ENCODE measurements around the gene JPT2.
A peak's percentile ranks its signal among the peaks of the same experiment; 100 is the strongest.

Gene JPT2, protein sequence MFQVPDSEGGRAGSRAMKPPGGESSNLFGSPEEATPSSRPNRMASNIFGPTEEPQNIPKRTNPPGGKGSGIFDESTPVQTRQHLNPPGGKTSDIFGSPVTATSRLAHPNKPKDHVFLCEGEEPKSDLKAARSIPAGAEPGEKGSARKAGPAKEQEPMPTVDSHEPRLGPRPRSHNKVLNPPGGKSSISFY

DNA sequence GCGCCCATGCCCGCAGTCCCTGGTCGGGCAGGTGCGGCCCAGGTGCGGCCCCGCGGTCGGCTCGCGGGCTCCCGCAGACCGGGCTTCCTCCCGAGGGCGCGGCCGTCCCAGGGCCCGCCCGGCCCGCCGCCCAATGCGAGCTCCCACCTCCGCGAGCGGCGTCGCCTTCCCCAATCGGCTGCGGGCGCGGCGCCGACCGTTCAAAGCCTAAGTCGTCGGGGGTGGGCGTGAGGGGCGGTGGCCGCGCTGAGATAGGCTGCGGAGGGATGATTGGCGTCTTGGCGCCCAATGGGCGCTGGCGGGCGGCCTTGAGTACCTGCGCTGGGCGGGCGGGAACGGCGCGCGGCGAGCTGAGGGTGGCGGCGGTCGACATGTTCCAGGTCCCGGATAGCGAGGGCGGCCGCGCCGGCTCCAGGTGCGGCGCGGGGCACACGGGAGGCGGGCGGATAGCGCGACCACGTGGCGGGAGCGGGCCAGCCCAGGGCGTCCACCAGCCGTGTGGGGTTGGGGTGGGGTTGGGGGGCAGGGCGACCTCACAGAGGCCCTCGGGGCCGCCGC, at the start of gene JPT2:
JPT2 (plus strand) TSS at position 338 of the 558 bp plus-strand sequence; CDS start at position 372, 34 bp downstream.
- DNase-seq (ENCODE audit: low read depth), result peak; percentile 90

DNA sequence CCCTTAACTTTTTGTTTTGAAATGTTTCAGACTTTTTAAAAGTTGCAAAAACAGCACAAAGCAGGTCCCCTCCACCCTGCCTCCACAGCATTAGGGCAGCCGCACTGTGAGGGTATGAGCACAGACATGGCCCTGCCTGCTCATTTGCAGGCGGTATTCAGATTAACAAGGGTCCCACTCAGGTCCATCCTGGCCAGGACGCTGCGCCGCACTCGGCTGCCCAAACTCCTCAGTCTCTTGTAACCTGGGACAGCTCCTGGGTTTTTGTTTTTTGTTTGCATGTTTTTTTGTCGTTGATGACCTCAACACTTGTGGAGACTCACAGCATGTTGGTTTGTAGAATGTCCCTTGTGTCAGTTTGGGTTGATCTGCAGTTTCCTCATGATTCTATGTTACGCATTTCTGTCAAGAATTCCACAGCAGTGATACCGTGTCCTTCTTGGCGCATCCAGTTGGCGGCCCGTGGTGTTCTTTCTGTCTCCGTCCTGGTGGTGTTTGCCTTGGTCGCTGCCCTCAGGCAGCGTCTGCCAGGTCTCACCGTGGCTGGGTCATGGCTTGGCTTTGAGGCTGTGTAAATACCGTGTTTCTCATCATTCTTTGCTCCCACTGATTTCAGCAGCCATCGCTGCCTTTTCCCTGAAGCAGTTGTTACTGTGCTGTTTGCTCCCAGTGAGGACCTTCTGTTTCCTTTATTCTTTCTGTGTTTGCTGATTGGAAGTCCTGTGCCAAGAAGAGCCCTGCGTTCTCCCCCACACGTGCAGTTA, 47.4 kb upstream of the JPT2 start:
- DNase-seq (ENCODE audit: low read depth), result no peak

DNA sequence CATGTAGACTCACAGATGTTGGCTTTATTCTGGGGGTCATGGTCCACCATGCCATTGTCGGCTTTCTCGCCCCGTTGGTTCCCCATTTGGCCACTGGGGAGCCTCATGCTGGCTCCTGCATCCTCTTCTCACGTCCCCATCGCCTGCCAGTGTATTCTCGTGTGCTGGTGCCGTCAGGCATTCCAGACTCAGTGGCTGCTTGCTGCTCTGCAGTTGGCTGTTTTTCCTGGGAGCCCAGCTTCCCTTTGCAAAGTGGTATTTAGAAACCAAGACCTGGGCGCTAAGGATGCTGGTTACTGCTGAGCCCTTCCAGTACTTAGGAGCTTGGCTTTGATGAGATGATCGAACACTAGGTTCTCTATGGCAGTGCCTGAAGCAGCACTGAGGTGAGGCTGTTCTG, 46.8 kb upstream of the JPT2 start:
- no peak for DNase-seq (ENCODE audit: low read depth)

DNA sequence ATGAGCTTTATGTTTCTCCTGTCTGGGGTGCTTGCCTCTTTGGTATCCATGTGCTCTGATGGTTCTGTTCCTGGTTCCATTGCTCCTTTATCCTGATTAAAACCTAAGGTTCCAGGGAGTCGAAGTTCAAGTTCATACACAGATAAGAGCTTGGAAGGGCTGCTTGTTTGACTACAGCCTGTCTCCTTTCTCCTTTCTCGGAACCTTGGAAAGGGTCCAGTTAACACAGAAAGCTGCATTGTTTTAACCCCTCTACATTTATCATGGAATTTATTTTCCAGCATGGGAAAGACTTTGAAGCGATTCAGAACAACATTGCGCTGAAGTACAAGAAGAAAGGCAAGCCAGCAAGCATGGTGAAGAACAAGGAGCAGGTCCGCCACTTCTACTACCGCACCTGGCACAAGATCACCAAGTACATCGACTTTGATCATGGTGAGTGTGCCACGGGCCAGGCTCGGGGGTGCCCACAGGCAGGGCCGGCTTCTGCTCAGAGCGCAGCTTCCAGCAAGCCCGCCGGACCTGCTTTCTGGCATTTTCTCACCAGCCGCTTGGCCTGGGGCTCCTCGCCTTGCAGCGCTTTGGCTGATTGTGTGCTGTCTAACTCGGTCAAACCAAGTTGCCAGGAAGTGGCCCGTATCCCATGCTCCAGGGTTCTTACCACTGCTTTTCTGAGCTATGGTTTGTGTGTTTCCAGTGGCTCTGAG, 46.0 kb upstream of the JPT2 start:
- no peak for DNase-seq (ENCODE audit: low read depth)

DNA sequence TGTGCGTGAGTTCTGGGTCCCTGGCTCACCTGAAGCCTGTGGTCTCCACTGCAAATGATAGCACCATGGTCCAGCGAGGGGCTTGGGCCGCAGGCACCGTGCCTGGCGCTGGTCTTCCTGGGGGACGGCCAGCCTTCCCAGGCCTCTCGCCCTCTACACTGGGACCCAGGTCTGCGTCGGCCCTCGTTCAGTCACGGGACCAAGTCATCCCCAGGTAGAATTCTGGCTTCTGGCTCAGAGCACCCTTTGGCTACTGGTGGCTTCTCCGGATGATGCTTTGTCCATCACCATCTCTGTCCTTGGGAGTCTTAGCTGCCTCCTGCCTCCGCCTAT, 45.5 kb upstream of the JPT2 start:
- no peak for DNase-seq (ENCODE audit: low read depth)

DNA sequence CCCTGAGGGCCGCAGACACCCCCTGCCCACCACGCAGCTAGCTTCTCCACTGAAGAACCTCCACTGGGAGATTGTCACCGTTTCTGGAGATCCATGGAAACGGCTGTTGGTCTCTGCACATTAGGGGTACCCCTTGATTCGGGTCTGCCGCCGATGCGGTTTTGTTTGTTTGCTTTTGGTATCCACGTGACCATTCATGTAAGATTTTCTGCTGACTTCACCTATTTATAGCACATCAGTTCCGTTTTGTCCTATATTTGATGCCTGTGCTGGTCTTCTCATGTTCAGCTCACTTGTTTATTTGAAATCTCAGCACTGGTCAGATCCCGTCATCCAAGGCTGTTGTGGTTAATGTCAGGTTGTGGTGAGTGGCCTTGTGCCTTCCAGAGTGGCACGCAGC, 44.8 kb upstream of the JPT2 start:
- no peak for DNase-seq (ENCODE audit: low read depth)

DNA sequence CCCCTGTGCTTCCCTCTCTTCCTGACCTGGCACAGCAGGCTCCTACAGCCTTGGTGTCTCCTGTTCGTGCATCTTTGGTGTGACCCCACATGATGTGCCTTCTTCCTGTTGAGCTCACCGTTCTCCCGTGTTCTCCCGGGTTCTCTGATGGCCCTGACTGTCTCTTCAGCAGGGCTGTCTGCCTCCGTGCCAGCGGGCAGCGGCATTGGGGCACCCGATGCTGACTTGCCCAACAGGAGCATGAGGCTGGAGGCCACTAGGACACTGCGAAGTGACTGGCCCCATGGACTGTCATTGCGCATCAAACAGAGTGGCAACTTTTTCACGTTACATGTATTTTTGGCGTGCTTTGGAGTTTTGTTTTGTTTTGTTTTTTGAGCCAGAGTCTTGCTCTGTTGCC, 43.5 kb upstream of the JPT2 start:
- no peak for DNase-seq (ENCODE audit: low read depth)

DNA sequence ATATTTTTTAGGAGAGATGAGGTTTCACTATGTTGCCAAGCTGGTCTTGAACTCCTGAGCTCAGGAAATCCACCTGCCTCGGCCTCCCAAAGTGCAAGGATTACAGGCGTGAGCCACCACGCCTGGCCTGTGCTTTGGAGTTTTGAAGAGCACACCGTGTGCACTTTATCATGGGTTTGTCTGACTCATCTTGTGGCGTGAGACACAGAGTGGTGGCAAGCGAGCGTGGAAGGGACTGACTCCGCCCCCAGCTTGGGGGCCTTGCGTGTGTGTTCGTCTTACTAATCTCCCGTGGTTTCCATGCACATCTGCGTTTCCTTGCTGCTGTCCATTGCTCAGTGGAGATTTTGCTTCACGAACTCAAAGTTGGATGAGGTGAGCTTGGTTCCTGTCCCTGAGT, 43.0 kb upstream of the JPT2 start:
- no peak for DNase-seq (ENCODE audit: low read depth)

DNA sequence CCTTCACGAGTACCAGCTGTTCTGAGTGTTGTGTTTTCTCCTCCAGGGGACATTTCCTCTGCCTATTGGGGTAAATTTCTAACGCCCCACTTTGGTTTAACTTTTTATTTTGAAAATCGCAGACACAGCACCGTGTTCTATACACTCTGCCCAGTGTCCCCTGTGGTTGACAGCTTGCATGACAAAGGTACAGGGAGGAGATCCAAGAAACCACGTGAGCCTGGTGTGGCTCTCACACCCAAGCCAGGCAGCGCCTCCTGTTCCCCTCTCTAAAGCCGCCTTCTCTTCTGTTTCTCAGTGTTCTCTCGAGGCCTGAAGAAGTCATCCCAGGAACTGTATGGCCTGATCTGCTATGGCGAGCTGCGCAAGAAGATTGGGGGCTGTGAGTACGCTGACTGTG, 40.6 kb upstream of the JPT2 start:
- DNase-seq (ENCODE audit: low read depth), result no peak

DNA sequence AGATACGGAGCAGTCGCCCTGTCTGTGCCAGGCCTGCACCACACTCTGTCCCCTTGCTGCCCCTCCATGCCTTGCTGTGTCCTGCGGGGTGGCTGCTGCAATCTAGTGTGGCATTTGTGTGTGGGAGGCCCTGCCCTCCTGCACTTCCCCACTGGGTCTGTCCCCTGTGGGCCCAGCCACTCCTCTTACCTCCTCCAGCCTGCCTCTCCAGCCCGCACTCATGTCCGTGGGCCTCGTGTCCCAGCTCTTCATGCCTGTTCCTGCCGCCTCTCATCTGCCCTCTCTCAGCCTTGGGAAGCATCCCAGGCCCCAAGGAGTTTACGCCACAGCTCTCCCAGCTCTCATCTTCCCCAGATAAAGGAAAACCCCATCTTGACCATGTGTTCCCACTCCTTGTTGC, 39.3 kb upstream of the JPT2 start:
- no peak for DNase-seq (ENCODE audit: low read depth)

DNA sequence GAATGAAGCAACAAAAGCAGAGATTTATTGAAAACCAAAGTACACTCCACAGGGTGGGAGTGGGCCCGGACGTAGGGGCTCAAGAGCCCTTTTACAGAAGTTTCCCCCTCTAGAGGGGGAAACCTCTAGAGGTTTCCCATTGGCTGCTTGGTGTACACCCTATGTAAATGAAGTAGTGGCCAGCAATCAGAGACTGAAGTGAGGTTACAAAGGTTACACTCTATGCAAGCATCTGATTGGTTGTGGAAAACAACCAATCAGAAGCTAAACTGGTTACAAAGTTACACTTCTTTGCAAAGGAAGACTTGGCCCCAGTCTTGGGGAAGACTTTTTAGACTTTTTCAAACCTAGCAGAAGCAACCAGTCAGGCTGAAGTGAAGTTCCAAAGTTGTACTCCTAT, 38.8 kb upstream of the JPT2 start:
- no peak for DNase-seq (ENCODE audit: low read depth)

DNA sequence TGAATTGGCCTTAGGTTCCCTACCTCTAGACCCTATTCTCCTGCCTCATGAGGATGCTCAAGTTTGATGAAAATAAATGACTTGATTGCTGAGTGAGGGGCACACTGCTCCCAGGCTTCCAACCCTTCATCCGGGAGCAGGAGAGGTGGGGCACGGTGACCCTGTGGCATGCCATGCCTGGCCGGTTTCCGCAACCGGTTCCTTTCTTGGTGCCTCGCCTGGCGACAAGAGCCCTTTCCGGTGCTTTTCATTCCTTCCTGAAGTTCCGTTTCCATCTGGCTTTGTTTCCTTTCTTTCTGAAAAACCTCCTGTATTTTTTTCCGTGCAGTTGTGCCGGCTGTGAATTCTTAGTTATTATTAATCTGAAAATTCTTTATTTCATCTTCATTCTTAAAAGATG, 38.2 kb upstream of the JPT2 start:
- no peak for DNase-seq (ENCODE audit: low read depth)

DNA sequence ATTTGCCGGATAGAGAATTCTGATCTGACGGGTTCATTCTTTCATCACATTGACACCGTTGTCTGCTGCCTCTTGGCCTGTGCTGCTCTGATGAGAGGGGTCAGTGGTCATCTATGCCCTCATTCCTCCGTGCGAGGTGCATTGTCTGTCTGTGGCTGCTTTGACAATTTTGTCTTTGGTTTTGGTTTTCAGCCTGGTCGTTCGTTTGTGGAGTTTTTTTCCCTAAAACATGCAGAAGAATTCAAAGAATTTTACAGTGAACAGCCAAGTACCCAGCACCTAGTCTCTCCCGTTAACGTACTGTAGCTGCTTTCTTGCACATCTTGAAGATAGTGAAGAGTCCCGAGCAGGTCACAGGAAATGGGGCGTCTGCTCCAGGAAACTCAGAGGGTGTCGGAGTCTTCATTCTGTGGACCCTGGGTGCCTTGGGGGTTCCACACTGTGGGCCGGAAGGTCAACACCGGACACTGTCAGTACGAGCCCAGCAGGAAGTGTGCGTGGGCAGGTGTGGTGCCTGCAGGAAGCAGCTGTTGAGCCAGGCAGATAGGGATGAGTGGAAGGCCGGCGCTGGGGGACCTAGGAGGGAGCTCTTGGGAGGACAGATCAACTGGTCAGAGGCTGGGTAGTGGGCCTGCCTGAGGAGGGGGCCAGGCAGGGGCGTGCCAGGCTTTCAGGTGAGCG, 37.7 kb upstream of the JPT2 start:
- DNase-seq (ENCODE audit: low read depth), result no peak

DNA sequence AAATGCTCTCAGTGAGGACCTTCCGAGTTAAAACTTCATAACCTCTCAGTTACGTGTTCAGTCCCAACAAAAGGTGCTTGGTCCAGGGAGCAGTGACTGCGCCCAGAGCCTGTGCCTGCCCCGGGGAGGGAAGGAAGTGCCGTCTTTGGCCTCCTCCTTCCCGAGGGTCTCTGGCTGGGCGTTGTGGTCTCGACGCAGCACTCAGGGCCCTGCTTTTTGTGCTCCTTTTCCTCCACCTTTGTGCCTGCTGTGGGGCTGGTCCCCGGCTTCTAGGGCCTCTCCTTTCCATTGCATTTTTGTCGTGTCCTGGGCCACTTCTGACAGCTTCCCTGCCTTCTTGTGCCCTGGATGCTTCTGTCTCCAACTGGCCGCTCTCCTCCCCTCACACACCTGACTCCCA, 36.8 kb upstream of the JPT2 start:
- no peak for DNase-seq (ENCODE audit: low read depth)

DNA sequence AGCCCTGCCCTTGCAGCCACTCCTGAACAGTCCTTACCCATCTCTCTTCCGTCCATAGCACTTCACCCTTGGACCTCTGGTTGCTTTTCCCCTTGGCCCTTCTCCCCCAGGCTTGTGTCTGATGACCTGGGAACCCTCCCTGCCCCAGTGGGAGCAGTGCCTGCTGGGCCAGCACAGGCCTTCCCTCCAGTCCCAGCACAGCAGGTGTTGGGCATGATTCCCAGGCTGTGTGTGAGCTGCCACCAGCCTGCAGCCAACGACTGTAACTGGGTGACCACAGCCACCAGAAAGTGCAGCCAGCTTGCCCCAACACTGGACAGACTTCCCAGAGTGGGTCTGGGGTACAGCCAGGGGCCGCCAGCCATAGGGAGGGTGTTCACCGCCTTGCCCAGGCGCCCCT, 35.9 kb upstream of the JPT2 start:
- no peak for DNase-seq (ENCODE audit: low read depth)

DNA sequence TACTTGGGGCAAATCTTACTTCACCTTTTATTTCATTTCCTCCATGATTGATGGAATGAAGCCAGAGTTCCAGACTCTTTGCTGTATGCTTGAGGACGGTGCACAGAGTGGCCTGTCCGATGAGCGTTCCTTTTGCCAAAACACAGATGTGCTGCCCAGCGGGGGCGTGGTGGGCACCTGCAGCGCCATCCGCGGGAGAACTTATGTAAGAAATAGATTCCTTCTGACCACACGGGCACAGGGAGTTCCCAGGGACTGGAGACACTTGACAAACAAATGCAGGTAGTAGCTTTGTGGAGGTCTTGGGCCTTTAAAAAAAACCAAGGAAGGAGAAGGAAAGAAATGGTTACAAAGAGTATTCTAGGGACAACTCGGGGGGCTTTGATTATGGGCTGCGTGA, 35.3 kb upstream of the JPT2 start:
- DNase-seq (ENCODE audit: low read depth), result no peak

DNA sequence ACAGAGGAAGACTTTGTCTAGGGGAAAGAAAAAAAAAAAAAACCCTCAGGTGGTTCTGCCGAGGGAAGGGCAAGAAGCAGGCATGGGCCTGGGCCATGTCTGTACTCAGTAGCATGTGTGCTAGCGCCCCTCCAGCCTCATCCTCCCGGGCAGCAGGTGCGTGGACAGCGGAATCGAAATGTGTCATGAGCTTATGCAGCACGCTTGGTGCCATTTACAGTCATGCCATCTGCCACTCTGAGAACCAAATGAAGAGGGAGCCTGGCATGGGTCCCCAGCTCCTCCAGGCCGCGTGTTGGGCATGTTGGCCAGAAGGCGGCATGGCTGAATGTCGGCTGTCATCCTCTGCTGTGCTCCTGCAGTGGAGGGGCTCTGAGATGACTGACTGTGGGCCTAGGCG, 34.6 kb upstream of the JPT2 start:
- DNase-seq (ENCODE audit: low read depth), result no peak

DNA sequence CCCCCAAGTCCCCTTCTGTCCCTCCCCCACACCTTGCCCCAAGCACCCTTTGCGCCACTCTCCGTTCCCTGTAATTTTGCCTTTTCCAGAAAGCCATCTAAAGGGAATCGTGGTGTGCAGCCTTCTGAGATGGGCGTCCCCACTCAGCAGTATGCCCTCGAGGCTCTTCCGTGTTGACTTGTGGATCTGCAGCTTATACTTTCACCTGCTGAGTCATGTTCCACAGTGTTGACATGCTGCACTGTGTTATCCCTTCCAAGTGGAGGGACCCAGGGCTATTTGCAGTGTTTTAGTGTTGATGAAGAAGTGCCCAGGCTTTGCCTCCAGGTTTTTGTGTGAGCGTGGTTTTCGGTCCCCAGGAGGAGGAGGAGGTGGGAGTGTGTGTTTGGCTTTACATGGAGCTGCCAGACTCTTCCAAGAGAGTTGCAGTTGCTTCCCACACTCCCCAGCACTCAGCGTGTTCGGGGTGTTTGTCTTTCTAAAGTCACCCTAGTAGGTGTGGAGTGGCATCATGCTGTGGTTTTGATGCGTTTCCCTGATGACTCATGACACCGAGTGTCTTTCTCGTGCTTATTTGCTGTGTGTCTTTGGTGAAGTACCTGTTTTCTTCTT, 32.1 kb upstream of the JPT2 start:
- DNase-seq (ENCODE audit: low read depth), result no peak

DNA sequence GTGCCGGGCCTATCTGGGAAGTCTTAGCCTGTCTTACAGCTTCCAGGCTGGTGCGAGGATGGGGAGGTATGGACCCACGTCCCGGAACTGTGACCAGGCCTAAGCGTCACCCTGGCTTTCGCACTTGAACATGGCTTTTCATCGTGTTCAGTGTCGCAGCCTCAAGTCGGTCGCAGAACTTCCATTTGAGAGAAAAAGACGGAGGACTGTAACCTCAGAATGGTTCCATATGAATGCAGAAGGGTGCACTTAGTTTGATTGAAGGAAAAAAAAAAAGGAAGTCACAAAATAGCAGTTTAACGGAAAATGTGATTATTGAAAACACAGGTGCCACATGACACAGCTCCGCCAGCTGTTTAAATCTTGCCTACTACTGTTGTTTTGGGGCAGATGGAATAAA, 30.2 kb upstream of the JPT2 start:
- DNase-seq (ENCODE audit: low read depth), result no peak

DNA sequence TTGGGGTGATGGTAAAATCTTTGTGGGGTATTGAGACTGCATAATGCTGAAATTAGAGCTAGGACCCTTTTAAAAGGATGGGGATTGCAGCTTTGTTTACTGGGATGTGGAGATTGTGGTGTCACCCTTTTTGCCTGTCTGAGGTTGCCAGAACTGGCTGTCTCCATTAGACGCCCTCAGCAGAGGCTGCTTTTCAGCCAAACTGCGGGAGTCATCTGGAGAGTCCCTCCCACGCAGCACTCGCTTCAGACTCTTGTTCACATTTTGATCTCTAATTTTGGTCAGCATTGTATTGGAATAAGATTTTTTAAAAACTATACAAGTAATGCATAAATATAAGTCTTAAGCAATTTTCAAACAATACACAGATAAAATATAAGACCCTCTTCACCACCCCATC, 27.9 kb upstream of the JPT2 start:
- DNase-seq (ENCODE audit: low read depth), result no peak

DNA sequence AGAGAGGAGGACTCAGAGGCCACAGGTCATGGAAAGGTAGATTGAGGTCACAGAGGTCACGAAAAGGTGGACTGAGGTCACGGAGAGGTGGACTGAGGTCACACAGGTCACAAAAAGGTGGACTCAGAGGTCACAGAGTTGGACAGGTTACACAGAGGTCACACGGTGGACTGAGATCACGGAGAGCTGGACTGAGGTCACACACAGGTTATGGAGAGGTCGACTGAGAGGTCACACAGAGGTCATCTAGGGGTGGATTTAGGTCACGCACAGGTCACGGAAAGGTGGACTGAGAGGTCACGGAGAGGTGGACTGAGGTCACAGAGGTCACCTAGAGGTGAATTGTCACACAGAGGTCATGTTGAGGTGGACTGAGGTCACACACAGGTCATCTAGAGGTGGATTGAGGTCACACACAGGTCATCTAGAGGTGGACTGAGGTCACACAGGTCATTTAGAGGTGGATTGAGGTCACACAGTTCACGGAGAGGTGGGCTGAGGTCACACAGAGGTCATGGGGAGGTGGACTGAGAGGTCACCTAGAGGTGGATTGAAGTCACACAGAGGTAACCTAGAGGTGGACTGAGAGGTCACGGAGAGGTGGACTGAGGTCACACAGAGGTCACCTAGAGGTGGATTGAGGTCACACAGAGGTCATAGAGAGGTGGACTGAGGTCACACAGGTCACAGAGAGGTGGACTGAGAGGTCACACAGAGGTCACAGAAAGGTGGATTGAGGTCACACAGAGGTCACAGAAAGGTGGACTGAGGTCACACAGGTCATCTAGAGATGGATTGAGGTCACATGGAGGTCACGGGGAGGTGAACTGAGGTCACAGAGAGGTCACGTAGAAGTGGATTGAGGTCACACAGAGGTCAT, 26.7 kb upstream of the JPT2 start:
- no peak for DNase-seq (ENCODE audit: low read depth)

Measured in stromal cell of bone marrow (primary cell).